Measurements from ENCODE around the gene HK1.

DNA sequence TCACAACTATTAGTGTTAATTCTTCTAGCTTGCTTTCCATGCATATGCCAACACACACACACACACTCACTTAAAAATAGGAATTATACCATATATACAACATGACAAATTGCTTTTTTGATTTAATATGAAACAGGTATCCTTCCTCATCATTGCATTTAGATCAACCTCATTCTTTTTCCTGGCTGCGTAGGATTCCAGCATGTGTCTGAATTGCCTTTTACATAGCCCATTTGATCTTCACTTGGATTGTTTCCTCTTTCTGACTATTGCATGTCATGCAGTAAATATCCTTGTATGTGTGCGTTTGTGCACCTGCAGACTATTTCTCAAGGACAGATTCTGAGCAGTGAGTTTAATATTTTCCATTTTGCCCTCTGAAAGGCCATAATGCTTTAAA lies 110.2 kb downstream of the HK1 start:
- TF ChIP-seq, protein P1, sequence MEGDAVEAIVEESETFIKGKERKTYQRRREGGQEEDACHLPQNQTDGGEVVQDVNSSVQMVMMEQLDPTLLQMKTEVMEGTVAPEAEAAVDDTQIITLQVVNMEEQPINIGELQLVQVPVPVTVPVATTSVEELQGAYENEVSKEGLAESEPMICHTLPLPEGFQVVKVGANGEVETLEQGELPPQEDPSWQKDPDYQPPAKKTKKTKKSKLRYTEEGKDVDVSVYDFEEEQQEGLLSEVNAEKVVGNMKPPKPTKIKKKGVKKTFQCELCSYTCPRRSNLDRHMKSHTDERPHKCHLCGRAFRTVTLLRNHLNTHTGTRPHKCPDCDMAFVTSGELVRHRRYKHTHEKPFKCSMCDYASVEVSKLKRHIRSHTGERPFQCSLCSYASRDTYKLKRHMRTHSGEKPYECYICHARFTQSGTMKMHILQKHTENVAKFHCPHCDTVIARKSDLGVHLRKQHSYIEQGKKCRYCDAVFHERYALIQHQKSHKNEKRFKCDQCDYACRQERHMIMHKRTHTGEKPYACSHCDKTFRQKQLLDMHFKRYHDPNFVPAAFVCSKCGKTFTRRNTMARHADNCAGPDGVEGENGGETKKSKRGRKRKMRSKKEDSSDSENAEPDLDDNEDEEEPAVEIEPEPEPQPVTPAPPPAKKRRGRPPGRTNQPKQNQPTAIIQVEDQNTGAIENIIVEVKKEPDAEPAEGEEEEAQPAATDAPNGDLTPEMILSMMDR (IDR thresholded peaks at IDR 0.05) = no peak
- TF ChIP-seq POLR2A (IDR thresholded peaks at IDR 0.05) = no peak
- TF ChIP-seq EP300 (IDR thresholded peaks at IDR 0.05) = no peak

All from suprapubic skin (tissue), 3 donors.